Heart right ventricle (tissue), 16 donors: ENCODE results near the gene GPR61. TPM values are rescaled to one million over a fixed set of nuclear protein-coding genes. Genes with fewer than 3 reads are reported as not detected.

Source experiments
- ATAC-seq, 8 donors: fragments of 200-7000 bp; cut with Tn5 transposase; one replicate each; pipeline ENCODE4 v1.9.1; 2020; ENCODE audit warnings: mild to moderate bottlenecking in 8 of 8, moderate library complexity in 8 of 8, moderate number of reproducible peaks in 1 of 8
- DNase-seq, 2 donors: peaks; one replicate each; pipeline ENCODE4 v3.0.0-alpha.2; 2020
- H3K27ac ChIP-seq, 10 donors: fragments of 200-600 bp; sonication (generic) in 2 of 10; one replicate each; pipeline versions ENCODE4 v1.5.0 to v1.8.0; 2020 to 2022; ENCODE audit warnings: mild to moderate bottlenecking in 3 of 10
- H3K27me3 ChIP-seq, 7 donors: fragments of 200-600 bp; one replicate each; pipeline ENCODE4 v1.8.0; 2021 to 2022; ENCODE audit warnings: mild to moderate bottlenecking in 2 of 7
- H3K36me3 ChIP-seq, 9 donors: fragments of 200-600 bp; sonication (generic) in 1 of 9; one replicate each; pipeline versions ENCODE4 v1.5.0 to v1.8.0; 2020 to 2022; ENCODE audit warnings: mild to moderate bottlenecking in 2 of 9
- H3K4me1 ChIP-seq, 9 donors: fragments of 200-600 bp; sonication (generic) in 1 of 9; one replicate each; pipeline versions ENCODE4 v1.5.0 to v1.8.0; 2020 to 2022; ENCODE audit warnings: mild to moderate bottlenecking in 4 of 9
- H3K4me3 ChIP-seq, 10 donors: fragments of 200-600 bp; sonication (generic) in 2 of 10; one replicate each; pipeline versions ENCODE4 v1.5.0 to v1.8.0; 2020 to 2022; ENCODE audit warnings: mild to moderate bottlenecking in 7 of 10, moderate library complexity in 2 of 10
- H3K9me3 ChIP-seq, 11 donors: fragments of 200-600 bp in 10 of 11; sonication (generic) in 2 of 11; one replicate each; pipeline versions ENCODE4 v1.5.0 to v1.8.0; 2013 to 2022; ENCODE audit warnings: mild to moderate bottlenecking in 2 of 11, control low read depth in 1 of 11, moderate library complexity in 1 of 11
- CTCF ChIP-seq, 9 donors: fragments of 200-600 bp; sonication (generic) in 2 of 9; IDR thresholded peaks; one replicate each; pipeline versions ENCODE4 v1.5.0 to v1.8.0; 2021 to 2022; ENCODE audit warnings: antibody characterized with exemption in 9 of 9, mild to moderate bottlenecking in 5 of 9, moderate library complexity in 1 of 9
- WGBS, 2 donors: extraction: QIAGEN DNeasy Blood & Tissue Kit; methylation state at CpG; one replicate each; pipeline ENCODE4 v1.1.7; 2013; ENCODE audit warnings: inconsistent platforms in 1 of 2; 5-methylcytosine and 5-hydroxymethylcytosine counted together
- intact Hi-C, 10 donors: fragments of 100-400 bp; cut with DNase I; formaldehyde crosslinking; loops; one replicate each; pipeline versions ENCODE4 v1.11.1 to v1.14.2; 2022
- polyA plus RNA-seq, 2 donors: library from polyadenylated mRNA; stranded (reverse); fragments of 200-250 nt; gene quantifications; one replicate each; pipeline ENCODE4 v1.2.3, GENCODE V29; 2013
- total RNA-seq, 10 donors: library from RNA; stranded (reverse); fragmentation: NEBNext Ultra II Directional in 3 of 10; extraction: Animal tissue kit (Norgen Biotek cat#: 25700) in 3 of 10; gene quantifications; one replicate each; pipeline versions ENCODE4 v1.2.1 to v1.2.4, GENCODE V29; 2021 to 2023
- donor health status: Arrhythmogenic right ventricular cardiomyopathy.
- donor health status: ischemic (EF 13 %, LVEDD 7.1; RV severe dilation, severe dysfunction).
- donor health status: healthy with polysubstance abuse.
- donor health status: DM: no; HTN: yes; CAD: no.
- donor health status: DM: no; HTN: no; CAD: no.
- donor health status: ischemic (EF 25% LVEDD 6.9; RV normal size, moderate dysfunction).
- donor health status: ischemic (EF 25% LVEDD 5.7; RV mildly dilated, moderate dysfunction).
- donor health status: healthy.
- donor health status: DM: yes; HTN: yes; CAD: no.
- donor health status: Ischemic cardiomyopathy.
- donor health status: ischemic (EF 35%, LVEDD 5.7; RV mildly dilated, moderate dysfunction).
- donor health status: nonischemic (EF 11% LVEDD 7.7; RV severe dilation, severe dysfunction).
- donor health status: DM: yes; HTN: yes; CAD: no.
- donor health status: PGD.
- donor health status: ischemic (EF 29% LVEDD 5.4; RV normal size, mild dysfunction).
- donor health status: nonischemic (EF 23%, LVEDD 6.1; RV moderate dilation, normal function).

Gene GPR61
- total and polyA plus RNA-seq, 12 donors, result 0.11 to 1.0 (median 0.31) TPM; not detected in 4

DNA sequence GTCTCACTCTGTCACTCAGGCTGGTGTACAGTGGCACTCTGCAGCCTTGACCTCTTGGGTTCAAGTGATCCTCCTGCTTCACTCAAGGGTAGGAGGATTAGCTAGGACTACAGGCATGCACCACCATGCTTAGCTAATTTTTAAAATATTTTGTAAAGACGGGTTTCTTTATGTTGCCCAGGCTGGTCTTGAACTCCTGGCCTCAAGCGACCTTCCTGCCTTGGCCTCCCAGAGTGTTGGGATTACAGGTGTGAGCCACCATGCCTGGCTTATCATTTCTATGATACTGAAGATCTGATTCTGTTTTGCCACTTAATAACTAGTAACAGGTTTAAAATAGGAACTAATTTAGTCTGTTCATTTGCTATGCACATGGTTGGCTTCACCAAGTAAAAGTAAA is 42.3 kb downstream of the GPR61 start:
- 90 to 95% methylated on average over 2 of the region's 2 CpGs for WGBS, 2 donors
- no peak overlapping the region for H3K27ac ChIP-seq

GRCh38 chr1:109584766-109585165 is 45.1 kb downstream of the GPR61 start:
- TF ChIP-seq CTCF (IDR thresholded peaks at IDR 0.05), result no peak
- DNase-seq, result no peak
- H3K27me3 ChIP-seq, result no peaks in the 10 kb centered on the region
- H3K4me3 ChIP-seq, result no peak overlapping the region
- 85 to 86% methylated on average over 1 of the region's 1 CpG for WGBS, 2 donors
- no peak for ATAC-seq
- no peak overlapping the region for H3K27ac ChIP-seq
- no peaks in the 10 kb centered on the region for H3K9me3 ChIP-seq
- intact Hi-C loops, result no loop called here
- H3K36me3 ChIP-seq, result peaks cover 0 to 100% (median 37%) of the 10 kb centered on the region in 9 donors
- H3K4me1 ChIP-seq, result peaks cover 0 to 5% (median 2%) of the 10 kb centered on the region in 9 donors

More for the DNA sequence above, 42.3 kb downstream of the GPR61 start:
- Histone ChIP-seq H3K4me3 (no peak overlapping the region), H3K4me1 (peaks cover 0 to 20% (median 7%) of the 10 kb centered on the region in 9 donors), H3K9me3 (no peaks in the 10 kb centered on the region), H3K36me3 (peaks cover 0 to 100% (median 22%) of the 10 kb centered on the region in 9 donors), H3K27me3 (no peaks in the 10 kb centered on the region)
- DNase-seq, result no peak
- no peak for TF ChIP-seq CTCF (IDR thresholded peaks at IDR 0.05)
- ATAC-seq, result no peak
- intact Hi-C loops, result no loop called here

DNA sequence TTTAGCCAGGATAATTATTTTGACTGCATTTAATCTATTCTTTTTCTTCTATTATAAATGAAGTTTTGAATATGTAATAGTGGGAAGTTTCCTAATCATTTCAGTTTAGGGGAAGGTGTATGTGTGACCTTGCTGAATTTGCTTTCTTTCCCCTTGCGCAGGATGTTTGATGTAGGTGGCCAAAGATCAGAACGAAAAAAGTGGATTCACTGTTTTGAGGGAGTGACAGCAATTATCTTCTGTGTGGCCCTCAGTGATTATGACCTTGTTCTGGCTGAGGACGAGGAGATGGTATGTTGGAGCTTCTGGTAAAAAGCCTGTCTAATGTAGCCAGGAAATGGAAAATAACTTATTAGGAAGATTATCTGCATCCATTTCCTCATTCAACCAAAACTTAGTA is 46.4 kb downstream of the GPR61 start:
- DNase-seq (no peak), ATAC-seq (no peak)
- 92 to 93% methylated on average over 3 of the region's 3 CpGs for WGBS, 2 donors
- Histone ChIP-seq H3K27ac (no peak overlapping the region), H3K4me1 (no peaks in the 10 kb centered on the region), H3K27me3 (no peaks in the 10 kb centered on the region), H3K4me3 (no peak overlapping the region), H3K9me3 (no peaks in the 10 kb centered on the region), H3K36me3 (peaks cover 0 to 100% (median 34%) of the 10 kb centered on the region in 9 donors)
- intact Hi-C loops, result loop anchor here in 1 of 10 donors (2.0 kb wide), 1 partner anchor 43 kb away; no protein-coding TSS in a partner anchor
- TF ChIP-seq CTCF (IDR thresholded peaks at IDR 0.05), result no peak

DNA sequence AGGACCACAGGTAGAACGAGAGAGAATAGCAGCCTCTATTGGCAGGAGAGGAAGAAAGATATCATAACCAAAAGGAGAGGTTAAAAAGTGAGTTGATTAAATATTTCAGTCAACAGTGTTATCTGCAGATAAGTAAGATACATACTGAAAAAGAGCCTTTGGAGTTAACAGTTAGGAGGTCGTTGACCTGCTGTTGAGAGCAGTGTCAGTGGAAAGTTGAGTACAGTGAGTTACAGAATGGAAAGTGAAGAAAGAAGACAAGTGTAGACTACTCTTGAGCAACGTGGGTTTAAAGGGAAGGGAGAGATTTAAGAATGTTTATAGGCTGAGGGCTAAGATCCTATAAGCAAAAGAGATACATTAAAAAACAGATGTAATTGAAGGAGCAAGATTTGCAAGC is 49.5 kb downstream of the GPR61 start:
- no peak for DNase-seq
- H3K27me3 ChIP-seq, result no peaks in the 10 kb centered on the region
- ATAC-seq, result no peak
- WGBS, 2 donors, result 70 to 77% methylated on average over 3 of the region's 3 CpGs
- H3K9me3 ChIP-seq, result no peaks in the 10 kb centered on the region
- peaks cover 0 to 100% (median 49%) of the 10 kb centered on the region in 9 donors for H3K36me3 ChIP-seq
- intact Hi-C loops, result no loop called here
- H3K27ac ChIP-seq, result no peak overlapping the region
- H3K4me3 ChIP-seq, result no peak overlapping the region
- no peak for TF ChIP-seq CTCF (IDR thresholded peaks at IDR 0.05)
- no peaks in the 10 kb centered on the region for H3K4me1 ChIP-seq
